ENCODE data around the gene COBL. TPM values are rescaled to one million over a fixed set of nuclear protein-coding genes. Genes with fewer than 3 reads are reported as not detected.

Gene COBL
- total and polyA plus RNA-seq, 9 of the 15 experiments (the other 6 are each of a cell fraction or from before 2014, with no cell fraction given) = 0.01 to 2.4 (median 0.09) TPM; not detected in 3

DNA sequence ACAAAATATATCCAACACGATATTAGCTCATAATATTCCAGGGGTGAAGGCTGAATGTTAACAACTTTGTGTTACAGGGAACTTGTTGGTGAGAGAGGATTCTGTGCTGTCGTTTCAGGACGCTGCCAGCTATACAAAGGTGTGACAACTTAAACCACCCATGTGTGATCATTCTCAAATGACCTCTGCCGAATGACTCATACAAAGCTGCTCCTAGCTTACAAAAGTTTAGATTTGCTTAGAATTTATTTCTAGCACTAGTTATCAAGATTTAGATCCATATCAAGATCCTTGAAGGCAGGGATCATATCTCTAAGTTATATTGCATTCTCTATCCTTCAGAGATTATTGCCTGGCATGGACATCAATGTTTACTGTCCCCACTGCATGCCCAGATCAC, 65.3 kb downstream of the COBL start:
- H2AFZ ChIP-seq (ENCODE audit: low read depth, low read length) = no peak overlapping the region
- BruUV-seq (replicated peaks) = no TSS peak
- WGBS (ENCODE audit: insufficient coverage, low coverage, missing lambda C conversion rate) = 0% methylated on average over 4 of the region's 4 CpGs
- H3K4me3 ChIP-seq = no peak overlapping the region
- in situ Hi-C loops (cut with MboI) (no loop called here), intact Hi-C loops (cut with micrococcal nuclease) (no loop called here)
- no peaks in the 10 kb centered on the region for H3K9me3 ChIP-seq (replicated peaks; ENCODE audit: control insufficient read depth, insufficient read depth, low read depth, low read length)
- H3K9ac ChIP-seq (ENCODE audit: insufficient read depth in 1 of 2, low read depth in 2 of 2, low read length in 2 of 2) = no peak overlapping the region
- DNase-seq (ENCODE audit: extremely low read depth in 1 of 4, low spot score in 3 of 4) (no peak), FAIRE-seq (no peak), ATAC-seq (no peak)
- H3K27ac ChIP-seq (ENCODE audit: extremely low read depth, low read depth, low read length) = no peak overlapping the region
- H3K27me3 ChIP-seq (ENCODE audit: control insufficient read depth in 2 of 2, insufficient read depth in 2 of 2, low read length in 2 of 2) = peaks cover 0 to 11% of the 10 kb centered on the region in 2 experiments; a peak in 2 of 5 replicates
- H4K20me1 ChIP-seq (replicated peaks; ENCODE audit: control insufficient read depth, insufficient read depth, low read length) = no peaks in the 10 kb centered on the region
- H3K9me1 ChIP-seq (ENCODE audit: control insufficient read depth, insufficient read depth, low read length) = no peaks in the 10 kb centered on the region
- H3K79me2 ChIP-seq (ENCODE audit: control insufficient read depth, insufficient read depth, low read length) = no peaks in the 10 kb centered on the region
- H3K4me1 ChIP-seq (replicated peaks in 1 of 2; ENCODE audit: control insufficient read depth in 2 of 2, insufficient read depth in 2 of 2, low read length in 2 of 2) = no peaks in the 10 kb centered on the region
- no peak overlapping the region for H3K4me2 ChIP-seq (ENCODE audit: insufficient read depth, low read length)
- POLR2A ChIA-PET = interaction anchor here (0.7 kb wide), 1 partner anchor 15 kb away, joined by 3 read pairs; no protein-coding TSS in a partner anchor
- CTCF ChIA-PET (ENCODE audit: low intra/inter-chr PET ratio) = no interaction called here
- H3K36me3 ChIP-seq (ENCODE audit: control insufficient read depth, insufficient read depth, low read length) = no peaks in the 10 kb centered on the region
- TF ChIP-seq HSF4 (CRISPR knock-in tag; IDR thresholded peaks at IDR 0.05; ENCODE audit: borderline replicate concordance) (no peak), ESRRA (IDR thresholded peaks at IDR 0.05; ENCODE audit: borderline replicate concordance, low read depth) (no peak), NFE2 (IDR thresholded peaks at IDR 0.05; ENCODE audit: low read depth) (no peak), ELF4 (CRISPR knock-in tag; IDR thresholded peaks at IDR 0.05) (no peak), ZBTB49 (CRISPR knock-in tag; IDR thresholded peaks at IDR 0.05; ENCODE audit: borderline replicate concordance) (no peak), TOE1 (IDR thresholded peaks at IDR 0.05; ENCODE audit: borderline replicate concordance) (no peak), TOE1 (CRISPR knock-in tag; IDR thresholded peaks at IDR 0.05; ENCODE audit: borderline replicate concordance, low read depth) (no peak), ATF2 (CRISPR knock-in tag; IDR thresholded peaks at IDR 0.05) (no peak), MBD1 (CRISPR knock-in tag; IDR thresholded peaks at IDR 0.05) (no peak)
- TF ChIP-seq, protein P1, sequence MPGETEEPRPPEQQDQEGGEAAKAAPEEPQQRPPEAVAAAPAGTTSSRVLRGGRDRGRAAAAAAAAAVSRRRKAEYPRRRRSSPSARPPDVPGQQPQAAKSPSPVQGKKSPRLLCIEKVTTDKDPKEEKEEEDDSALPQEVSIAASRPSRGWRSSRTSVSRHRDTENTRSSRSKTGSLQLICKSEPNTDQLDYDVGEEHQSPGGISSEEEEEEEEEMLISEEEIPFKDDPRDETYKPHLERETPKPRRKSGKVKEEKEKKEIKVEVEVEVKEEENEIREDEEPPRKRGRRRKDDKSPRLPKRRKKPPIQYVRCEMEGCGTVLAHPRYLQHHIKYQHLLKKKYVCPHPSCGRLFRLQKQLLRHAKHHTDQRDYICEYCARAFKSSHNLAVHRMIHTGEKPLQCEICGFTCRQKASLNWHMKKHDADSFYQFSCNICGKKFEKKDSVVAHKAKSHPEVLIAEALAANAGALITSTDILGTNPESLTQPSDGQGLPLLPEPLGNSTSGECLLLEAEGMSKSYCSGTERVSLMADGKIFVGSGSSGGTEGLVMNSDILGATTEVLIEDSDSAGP (CRISPR knock-in tag; IDR thresholded peaks at IDR 0.05) = no peak
- TF ChIP-seq, protein P2, sequence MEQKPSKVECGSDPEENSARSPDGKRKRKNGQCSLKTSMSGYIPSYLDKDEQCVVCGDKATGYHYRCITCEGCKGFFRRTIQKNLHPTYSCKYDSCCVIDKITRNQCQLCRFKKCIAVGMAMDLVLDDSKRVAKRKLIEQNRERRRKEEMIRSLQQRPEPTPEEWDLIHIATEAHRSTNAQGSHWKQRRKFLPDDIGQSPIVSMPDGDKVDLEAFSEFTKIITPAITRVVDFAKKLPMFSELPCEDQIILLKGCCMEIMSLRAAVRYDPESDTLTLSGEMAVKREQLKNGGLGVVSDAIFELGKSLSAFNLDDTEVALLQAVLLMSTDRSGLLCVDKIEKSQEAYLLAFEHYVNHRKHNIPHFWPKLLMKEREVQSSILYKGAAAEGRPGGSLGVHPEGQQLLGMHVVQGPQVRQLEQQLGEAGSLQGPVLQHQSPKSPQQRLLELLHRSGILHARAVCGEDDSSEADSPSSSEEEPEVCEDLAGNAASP (IDR thresholded peaks at IDR 0.05) = no peak
